Measurements from ENCODE around the gene CHCHD2. TPM values are rescaled to one million over a fixed set of nuclear protein-coding genes. Genes with fewer than 3 reads are reported as not detected.
A peak's percentile ranks its signal among the peaks of the same experiment; 100 is the strongest.
"Not testable (repeated sequence)": the region's sequence is repeated elsewhere in the genome, so short reads cannot be mapped to it uniquely, and the experiment has no call there.

CHCHD2 gene
- 100 to 1,000 TPM in 3 of 4 donors, 10 to 100 TPM in 1; 99.9 to 395 (median 254) TPM for total RNA-seq

GRCh38 chr7:56106108-56107073 lies at the start of gene CHCHD2:
TSS of gene CHCHD2 (minus strand) at chr7:56106476. CDS start at chr7:56106413, 63 bp downstream.
- WGBS, 2 donors (ENCODE audit: low coverage in 1 of 2), result 3 to 8% methylated on average over 7 to 48 of the region's 57 CpGs
- H3K4me3 ChIP-seq, result peak within 1 kb of the TSS; percentile 72 to 91 (median 81)

GRCh38 chr7:56131062-56131461 lies 24.8 kb upstream of the CHCHD2 start:
- H3K27ac ChIP-seq; H3K4me1 ChIP-seq; H3K27me3 ChIP-seq; H3K9me3 ChIP-seq; in situ Hi-C loops (cut with MboI; ENCODE audit: low pct_ligation_motif_present in 1 of 4, low pct_unique_long_range_greater_than_20kb in 1 of 4, low sequenced_read_pairs in 3 of 4); DNase-seq; H3K36me3 ChIP-seq; H3K4me3 ChIP-seq; intact Hi-C loops (cut with DNase I; ENCODE audit: low total_unique reads): not testable (repeated sequence)
- 51 to 71% methylated on average over 2 of the region's 2 CpGs for WGBS, 2 donors (ENCODE audit: low coverage in 1 of 2)

More at GRCh38 chr7:56106108-56107073, at the start of gene CHCHD2:
- DNase-seq, result peak; percentile 97
- TF ChIP-seq POLR2A (IDR thresholded peaks at IDR 0.05), result peak; percentile 97
- peak; percentile 94 to 98 (median 98) for TF ChIP-seq POLR2AphosphoS5 (IDR thresholded peaks at IDR 0.05)
- TF ChIP-seq, protein P1, sequence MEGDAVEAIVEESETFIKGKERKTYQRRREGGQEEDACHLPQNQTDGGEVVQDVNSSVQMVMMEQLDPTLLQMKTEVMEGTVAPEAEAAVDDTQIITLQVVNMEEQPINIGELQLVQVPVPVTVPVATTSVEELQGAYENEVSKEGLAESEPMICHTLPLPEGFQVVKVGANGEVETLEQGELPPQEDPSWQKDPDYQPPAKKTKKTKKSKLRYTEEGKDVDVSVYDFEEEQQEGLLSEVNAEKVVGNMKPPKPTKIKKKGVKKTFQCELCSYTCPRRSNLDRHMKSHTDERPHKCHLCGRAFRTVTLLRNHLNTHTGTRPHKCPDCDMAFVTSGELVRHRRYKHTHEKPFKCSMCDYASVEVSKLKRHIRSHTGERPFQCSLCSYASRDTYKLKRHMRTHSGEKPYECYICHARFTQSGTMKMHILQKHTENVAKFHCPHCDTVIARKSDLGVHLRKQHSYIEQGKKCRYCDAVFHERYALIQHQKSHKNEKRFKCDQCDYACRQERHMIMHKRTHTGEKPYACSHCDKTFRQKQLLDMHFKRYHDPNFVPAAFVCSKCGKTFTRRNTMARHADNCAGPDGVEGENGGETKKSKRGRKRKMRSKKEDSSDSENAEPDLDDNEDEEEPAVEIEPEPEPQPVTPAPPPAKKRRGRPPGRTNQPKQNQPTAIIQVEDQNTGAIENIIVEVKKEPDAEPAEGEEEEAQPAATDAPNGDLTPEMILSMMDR (IDR thresholded peaks at IDR 0.05), result no peak
- intact Hi-C loops (cut with DNase I; ENCODE audit: low total_unique reads), result no loop called here
- H3K9me3 ChIP-seq, result no peaks in the 10 kb centered on the region
- in situ Hi-C loops (cut with MboI; ENCODE audit: low pct_ligation_motif_present in 1 of 4, low pct_unique_long_range_greater_than_20kb in 1 of 4, low sequenced_read_pairs in 3 of 4), result no loop called here
- H3K27ac ChIP-seq, result peak within 1 kb of the TSS; percentile 91 to 95 (median 92)
- H3K4me1 ChIP-seq, result peaks cover 0 to 16% (median 11%) of the 10 kb centered on the region in 4 donors
- no peaks in the 10 kb centered on the region for H3K27me3 ChIP-seq
- peaks cover 0 to 31% (median 15%) of the 10 kb centered on the region in 4 donors for H3K36me3 ChIP-seq

DNA sequence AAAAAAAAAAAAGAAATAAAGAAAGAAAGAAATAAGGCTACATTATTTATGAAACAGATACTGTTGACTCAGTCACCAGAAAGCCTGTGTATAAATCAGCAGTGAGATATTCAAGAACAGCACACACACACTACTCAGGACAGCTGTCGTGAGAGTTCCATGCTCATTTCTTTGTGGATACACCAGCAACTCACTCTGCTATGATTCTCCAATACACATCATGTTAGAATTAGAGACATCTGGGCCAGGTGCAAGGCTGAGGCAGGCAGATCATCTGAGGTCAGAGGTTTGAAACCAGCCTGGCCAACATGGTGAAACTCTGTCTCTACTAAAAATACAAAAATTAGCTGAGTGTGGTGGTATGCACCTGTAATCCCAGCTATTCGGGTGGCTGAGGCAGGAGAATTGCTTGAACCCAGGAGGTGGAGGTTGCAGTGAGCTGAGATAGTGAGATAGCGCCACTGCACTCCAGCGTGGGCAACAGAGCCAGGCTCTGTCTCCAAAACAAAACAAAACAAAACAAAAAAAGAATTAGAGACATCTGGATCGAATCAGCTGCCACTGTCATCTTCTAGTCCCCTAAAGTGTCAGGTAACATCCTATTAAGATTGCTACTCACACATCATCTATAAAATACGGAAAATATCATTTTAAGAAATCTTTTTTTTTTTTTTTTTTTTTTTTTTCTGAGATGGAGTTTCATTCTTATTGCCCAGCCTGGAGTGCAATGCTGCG lies 21.1 kb upstream of the CHCHD2 start:
- Histone ChIP-seq H3K36me3 (no peaks in the 10 kb centered on the region), H3K4me1 (no peaks in the 10 kb centered on the region), H3K4me3 (no peak overlapping the region), H3K27ac (no peak overlapping the region), H3K27me3 (no peaks in the 10 kb centered on the region), H3K9me3 (no peaks in the 10 kb centered on the region)
- 74 to 93% methylated on average over 3 to 7 of the region's 7 CpGs for WGBS, 2 donors (ENCODE audit: low coverage in 1 of 2)
- DNase-seq, result no peak
- intact Hi-C loops (cut with DNase I; ENCODE audit: low total_unique reads) (no loop called here), in situ Hi-C loops (cut with MboI; ENCODE audit: low pct_ligation_motif_present in 1 of 4, low pct_unique_long_range_greater_than_20kb in 1 of 4, low sequenced_read_pairs in 3 of 4) (no loop called here)
- TF ChIP-seq POLR2A (IDR thresholded peaks at IDR 0.05), result no peak
- TF ChIP-seq, protein P1 (IDR thresholded peaks at IDR 0.05), result no peak

- TF ChIP-seq POLR2A (IDR thresholded peaks at IDR 0.05), result no peak
- no peak for TF ChIP-seq EP300 (IDR thresholded peaks at IDR 0.05; ENCODE audit: low read depth)
- TF ChIP-seq, protein P1 (IDR thresholded peaks at IDR 0.05), result no peak
- no peak for TF ChIP-seq POLR2AphosphoS5 (IDR thresholded peaks at IDR 0.05)
- DNase-seq, result no peak
- Histone ChIP-seq H3K27ac (no peak overlapping the region), H3K36me3 (no peaks in the 10 kb centered on the region), H3K27me3 (no peaks in the 10 kb centered on the region), H3K4me3 (no peak overlapping the region), H3K9me3 (no peaks in the 10 kb centered on the region), H3K4me1 (no peaks in the 10 kb centered on the region)
- WGBS, 2 donors (ENCODE audit: low coverage in 1 of 2), result 84 to 96% methylated on average over 5 to 8 of the region's 8 CpGs
- intact Hi-C loops (cut with DNase I; ENCODE audit: low total_unique reads), result no loop called here
- in situ Hi-C loops (cut with MboI; ENCODE audit: low pct_ligation_motif_present in 1 of 4, low pct_unique_long_range_greater_than_20kb in 1 of 4, low sequenced_read_pairs in 3 of 4), result no loop called here
Observed at GRCh38 chr7:56125831-56126230, 19.6 kb upstream of the CHCHD2 start.

All from transverse colon (tissue), 4 donors.